ENCODE data around the gene INHBB. TPM values are rescaled to one million over a fixed set of nuclear protein-coding genes. Genes with fewer than 3 reads are reported as not detected.
"Not testable (repeated sequence)": the region's sequence is repeated elsewhere in the genome, so short reads cannot be mapped to it uniquely, and the experiment has no call there.

INHBB gene
- total RNA-seq, 1 donor from 2014 or later: 0.23 TPM

DNA sequence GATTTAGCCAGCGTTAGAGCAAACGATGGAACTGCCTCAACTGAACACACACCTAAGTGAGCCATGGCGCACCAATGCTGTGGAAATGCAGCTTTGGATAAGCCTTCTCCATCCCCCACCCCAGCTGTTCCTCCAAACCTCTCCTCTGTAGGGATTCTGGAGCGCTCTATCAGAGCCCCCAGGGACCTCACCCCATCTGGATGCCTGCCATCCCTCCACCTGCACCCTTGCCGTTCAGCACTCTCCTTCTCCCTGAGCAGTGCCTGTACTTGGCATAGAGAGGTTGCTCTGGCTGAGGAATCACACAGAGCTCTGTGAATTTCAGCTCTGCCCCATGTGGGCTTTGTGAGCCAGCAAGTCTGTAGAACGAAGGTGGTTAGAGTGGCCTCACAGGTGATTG lies 42.8 kb upstream of the INHBB start:
- no peak for DNase-seq (ENCODE audit: low read depth)

DNA sequence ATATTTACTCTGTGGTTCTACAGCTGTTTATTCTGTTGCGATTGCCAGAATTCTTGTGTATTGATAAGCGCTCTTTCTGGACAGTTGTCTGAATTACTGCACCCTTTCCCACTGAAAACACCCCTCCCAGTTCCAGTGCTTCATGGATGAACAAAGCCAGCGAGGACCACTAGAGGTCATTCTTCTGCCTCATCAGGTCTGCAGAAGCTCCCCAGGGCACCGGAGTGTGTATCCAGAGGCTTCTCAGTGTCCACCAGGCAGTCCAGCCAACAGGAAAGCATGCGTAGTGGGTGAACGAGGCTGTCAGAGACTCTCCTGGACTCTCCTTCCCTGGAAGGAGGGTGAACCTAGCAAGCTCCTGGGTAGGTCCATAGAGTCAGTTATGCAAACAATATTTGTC lies 40.6 kb upstream of the INHBB start:
- TF ChIP-seq, protein P1, sequence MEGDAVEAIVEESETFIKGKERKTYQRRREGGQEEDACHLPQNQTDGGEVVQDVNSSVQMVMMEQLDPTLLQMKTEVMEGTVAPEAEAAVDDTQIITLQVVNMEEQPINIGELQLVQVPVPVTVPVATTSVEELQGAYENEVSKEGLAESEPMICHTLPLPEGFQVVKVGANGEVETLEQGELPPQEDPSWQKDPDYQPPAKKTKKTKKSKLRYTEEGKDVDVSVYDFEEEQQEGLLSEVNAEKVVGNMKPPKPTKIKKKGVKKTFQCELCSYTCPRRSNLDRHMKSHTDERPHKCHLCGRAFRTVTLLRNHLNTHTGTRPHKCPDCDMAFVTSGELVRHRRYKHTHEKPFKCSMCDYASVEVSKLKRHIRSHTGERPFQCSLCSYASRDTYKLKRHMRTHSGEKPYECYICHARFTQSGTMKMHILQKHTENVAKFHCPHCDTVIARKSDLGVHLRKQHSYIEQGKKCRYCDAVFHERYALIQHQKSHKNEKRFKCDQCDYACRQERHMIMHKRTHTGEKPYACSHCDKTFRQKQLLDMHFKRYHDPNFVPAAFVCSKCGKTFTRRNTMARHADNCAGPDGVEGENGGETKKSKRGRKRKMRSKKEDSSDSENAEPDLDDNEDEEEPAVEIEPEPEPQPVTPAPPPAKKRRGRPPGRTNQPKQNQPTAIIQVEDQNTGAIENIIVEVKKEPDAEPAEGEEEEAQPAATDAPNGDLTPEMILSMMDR (conservative IDR thresholded peaks at IDR 0.05; ENCODE audit: low read depth, low read length): peak; percentile 31
- H3K4me3 ChIP-seq (ENCODE audit: low read depth, low read length): no peak overlapping the region
- DNase-seq (ENCODE audit: low read depth): no peak

More for the DNA sequence above, 42.8 kb upstream of the INHBB start:
- no peak overlapping the region for H3K4me3 ChIP-seq (ENCODE audit: low read depth, low read length)
- TF ChIP-seq, protein P1 (conservative IDR thresholded peaks at IDR 0.05; ENCODE audit: low read depth, low read length): no peak

DNA sequence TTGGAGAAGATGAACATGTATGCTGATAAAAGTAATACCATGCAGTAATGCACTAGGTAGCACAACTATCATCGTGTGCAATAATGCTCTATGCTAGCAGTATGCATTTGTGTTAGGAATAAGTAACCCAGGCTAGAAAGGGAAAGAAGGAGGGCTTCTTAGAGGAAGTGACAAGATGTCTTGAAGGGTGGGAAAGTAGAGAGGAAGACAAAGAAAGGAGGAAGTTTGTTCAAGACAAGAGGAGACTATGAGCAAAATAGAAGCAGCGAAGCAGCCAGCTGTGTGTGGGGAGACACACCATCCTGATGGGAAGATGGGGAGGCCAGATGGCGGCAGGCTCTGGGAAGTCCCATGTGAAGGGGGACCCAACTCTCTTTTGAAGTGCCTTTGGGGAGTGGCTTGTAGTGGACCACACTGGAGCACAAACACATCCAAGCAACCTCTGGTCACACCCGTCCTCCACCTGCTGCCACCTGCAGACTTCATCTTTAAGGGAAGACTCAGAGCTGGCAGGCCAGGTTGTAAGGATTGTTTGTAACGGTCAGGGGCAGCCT lies 39.9 kb upstream of the INHBB start:
- H3K4me3 ChIP-seq (ENCODE audit: low read depth, low read length): no peak overlapping the region
- TF ChIP-seq, protein P1 (conservative IDR thresholded peaks at IDR 0.05; ENCODE audit: low read depth, low read length): no peak
- no peak for DNase-seq (ENCODE audit: low read depth)

DNA sequence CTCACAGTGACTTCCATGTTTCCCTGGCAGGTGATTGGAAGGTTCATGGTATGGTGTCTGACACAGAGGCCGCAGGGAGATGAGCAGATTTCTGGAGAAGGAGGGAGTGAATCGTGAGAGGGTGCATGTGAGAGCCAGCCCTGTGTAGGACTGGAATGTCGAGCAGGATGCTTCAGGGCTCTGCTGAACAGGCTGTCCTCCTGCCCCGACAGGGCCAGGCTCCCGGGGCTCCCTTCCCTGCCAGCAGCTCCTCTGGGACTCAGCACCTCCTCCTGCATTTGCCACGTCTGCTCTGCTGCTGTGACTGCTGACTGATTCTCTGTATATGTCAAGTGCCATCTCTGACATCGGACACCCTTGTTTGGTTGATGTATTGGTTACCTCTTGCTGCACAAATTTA lies 38.5 kb upstream of the INHBB start:
- TF ChIP-seq, protein P1 (conservative IDR thresholded peaks at IDR 0.05; ENCODE audit: low read depth, low read length): no peak
- no peak for DNase-seq (ENCODE audit: low read depth)
- H3K4me3 ChIP-seq (ENCODE audit: low read depth, low read length): no peak overlapping the region

DNA sequence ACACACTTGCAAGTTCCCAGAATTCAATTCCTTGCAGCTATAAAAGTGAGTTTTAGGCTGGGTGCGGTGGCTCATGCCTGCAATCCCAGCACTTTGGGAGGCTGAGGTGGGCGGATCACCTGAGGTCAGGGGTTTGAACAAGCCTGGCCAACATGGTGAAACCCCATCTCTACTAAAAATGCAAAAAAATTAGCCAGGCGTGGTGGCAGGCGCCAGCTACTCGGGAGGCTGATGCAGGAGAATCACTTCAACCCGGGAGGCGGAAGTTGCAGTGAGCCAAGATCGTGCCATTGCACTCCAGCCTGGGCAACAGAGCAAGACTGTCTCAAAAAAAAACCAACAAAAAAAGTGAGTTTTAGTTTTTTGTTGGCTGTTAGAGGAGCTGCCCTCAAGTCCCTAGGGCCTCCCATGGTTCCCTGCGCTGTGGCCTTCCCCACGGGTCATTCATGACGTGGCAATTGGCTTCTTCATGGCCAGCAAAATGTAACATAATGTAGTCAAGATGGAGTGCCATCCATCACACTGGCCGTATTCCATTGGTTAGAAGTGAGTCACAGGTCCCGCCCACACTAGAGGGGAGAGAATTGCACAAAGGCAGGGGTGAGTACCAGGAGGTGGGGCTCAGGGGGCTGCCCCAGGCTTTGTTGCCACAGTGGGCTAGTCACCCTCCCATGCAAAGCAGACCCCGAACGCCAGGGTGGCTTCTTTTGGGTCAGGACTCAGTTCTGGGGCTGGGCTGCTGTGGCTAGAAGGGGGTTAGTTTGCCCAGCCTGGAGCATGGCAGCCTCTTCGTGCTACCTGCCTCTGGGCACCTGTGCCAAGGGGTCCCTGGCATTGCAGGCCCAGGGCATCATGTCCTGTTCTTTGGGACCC lies 37.7 kb upstream of the INHBB start:
- H3K4me3 ChIP-seq (ENCODE audit: low read depth, low read length): no peak overlapping the region
- no peak for DNase-seq (ENCODE audit: low read depth)
- TF ChIP-seq, protein P1 (conservative IDR thresholded peaks at IDR 0.05; ENCODE audit: low read depth, low read length): no peak

DNA sequence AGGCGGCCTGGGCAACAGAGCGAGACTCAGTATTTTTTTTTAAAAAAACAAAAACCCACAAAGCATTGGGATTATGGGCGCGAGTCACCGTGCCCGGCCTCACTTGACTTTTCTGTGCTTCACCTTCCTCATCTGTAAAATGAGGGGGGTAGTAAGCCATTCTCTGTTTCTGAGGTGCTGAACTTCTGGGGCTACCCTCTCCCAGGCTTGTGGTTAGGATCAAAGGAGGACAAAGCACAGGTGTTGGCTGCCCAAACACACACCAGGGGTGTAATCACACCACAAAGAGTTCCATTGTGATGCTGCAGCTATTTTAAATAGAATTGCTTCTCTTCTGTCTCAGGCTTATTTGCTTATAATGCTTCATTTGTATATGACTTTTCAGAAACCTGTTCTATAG lies 35.8 kb upstream of the INHBB start:
- DNase-seq (ENCODE audit: low read depth): no peak
- TF ChIP-seq, protein P1 (conservative IDR thresholded peaks at IDR 0.05; ENCODE audit: low read depth, low read length): no peak
- H3K4me3 ChIP-seq (ENCODE audit: low read depth, low read length): no peak overlapping the region

DNA sequence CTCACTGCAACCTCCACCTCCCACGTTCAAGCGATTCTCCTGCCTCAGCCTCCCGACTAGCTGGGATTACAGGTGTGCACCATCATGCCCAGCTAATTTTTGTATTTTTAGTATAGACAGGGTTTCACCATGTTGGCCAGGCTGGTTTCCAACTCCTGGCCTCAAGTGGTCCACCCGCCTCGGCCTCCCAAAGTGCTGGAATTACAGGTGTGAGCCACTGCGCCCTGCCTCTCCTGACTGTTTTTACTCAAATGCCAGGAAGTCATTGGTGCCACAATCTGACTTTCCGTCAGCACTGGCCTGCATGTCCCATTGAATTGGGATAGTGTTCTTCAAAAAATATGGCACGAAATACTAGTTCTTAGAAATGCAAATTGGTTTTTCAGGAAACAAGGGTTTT lies 35.1 kb upstream of the INHBB start:
- not testable (repeated sequence) for DNase-seq (ENCODE audit: low read depth); H3K4me3 ChIP-seq (ENCODE audit: low read depth, low read length)

All from epithelial cell of proximal tubule (primary cell).